Measurements from ENCODE around the gene KDM7A.

- TF ChIP-seq SUZ12 (IDR thresholded peaks at IDR 0.05): no peak
- TF ChIP-seq, protein P1, sequence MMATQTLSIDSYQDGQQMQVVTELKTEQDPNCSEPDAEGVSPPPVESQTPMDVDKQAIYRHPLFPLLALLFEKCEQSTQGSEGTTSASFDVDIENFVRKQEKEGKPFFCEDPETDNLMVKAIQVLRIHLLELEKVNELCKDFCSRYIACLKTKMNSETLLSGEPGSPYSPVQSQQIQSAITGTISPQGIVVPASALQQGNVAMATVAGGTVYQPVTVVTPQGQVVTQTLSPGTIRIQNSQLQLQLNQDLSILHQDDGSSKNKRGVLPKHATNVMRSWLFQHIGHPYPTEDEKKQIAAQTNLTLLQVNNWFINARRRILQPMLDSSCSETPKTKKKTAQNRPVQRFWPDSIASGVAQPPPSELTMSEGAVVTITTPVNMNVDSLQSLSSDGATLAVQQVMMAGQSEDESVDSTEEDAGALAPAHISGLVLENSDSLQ (IDR thresholded peaks at IDR 0.05): no peak
- TF ChIP-seq SP1 (IDR thresholded peaks at IDR 0.05): no peak
- TF ChIP-seq BHLHE40 (IDR thresholded peaks at IDR 0.05; ENCODE audit: borderline replicate concordance): no peak
- no peak for TF ChIP-seq L3MBTL2 (conservative IDR thresholded peaks at IDR 0.05)
- TF ChIP-seq TARDBP (IDR thresholded peaks at IDR 0.05): no peak
- no peak for TF ChIP-seq HDGF (IDR thresholded peaks at IDR 0.05; ENCODE audit: borderline replicate concordance)
Observed at GRCh38 chr7:140206616-140207389, 30.0 kb upstream of the KDM7A start.
